H1 (cell line): ENCODE results near the gene CXCL3. TPM values are rescaled to one million over a fixed set of nuclear protein-coding genes. Genes with fewer than 3 reads are reported as not detected.

Experiments
- BACH1 ChIP-seq: IDR thresholded peaks from 2 replicates; pipeline ENCODE4 v1.6.1; 2012; ENCODE audit warnings: low read length, improper control_type of control experiment
- CBX8 ChIP-seq: fragments of 300-800, 300-1000 bp; sonication (generic); IDR thresholded peaks from 2 replicates; pipeline ENCODE4 v1.7.1; 2016; ENCODE audit warnings: low read depth, low read length, borderline replicate concordance
- CHD1 ChIP-seq: IDR thresholded peaks from 2 replicates; pipeline ENCODE4 v1.6.1; 2012; ENCODE audit warnings: low read depth, low read length, improper control_type of control experiment
- FOSL1 ChIP-seq: IDR thresholded peaks from 2 replicates; pipeline ENCODE4 v1.6.1; 2011; ENCODE audit warnings: mild to moderate bottlenecking, low read depth, low read length, moderate library complexity; ENCODE audit not compliant: insufficient read depth
- JUND ChIP-seq: IDR thresholded peaks from 2 replicates; pipeline ENCODE4 v1.6.1; 2011; ENCODE audit warnings: mild to moderate bottlenecking, improper control_type of control experiment, low read length
- PHF8 ChIP-seq: fragments of 200-600 bp; sonication (generic); conservative IDR thresholded peaks from 2 replicates; pipeline ENCODE4 v1.7.1; 2012; ENCODE audit warnings: low read depth, mild to moderate bottlenecking, inconsistent platforms, low read length, moderate library complexity
- USF2 ChIP-seq: IDR thresholded peaks from 2 replicates; pipeline ENCODE4 v1.6.1; 2011; ENCODE audit warnings: low read length, improper control_type of control experiment
- polyA plus RNA-seq, 7 experiments: library from polyadenylated mRNA; depleted of rRNA in 3 of 7; stranded (reverse) in 5 of 7; unstranded in 2 of 7; fragments of >200 nt in 5 of 7; fragments of 200-250 nt in 2 of 7; gene quantifications; 1 replicate in 5 of 7; 2 replicates in 1 of 7; 4 replicates in 1 of 7; pipeline versions ENCODE4 v1.2.1 to v1.2.3, GENCODE V29; 2011 to 2013; ENCODE audit warnings: missing spikeins in 2 of 7, mixed read lengths in 2 of 7
- total RNA-seq: library from RNA; stranded (reverse); fragmentation: NEBNext Ultra II Directional; extraction: Animal tissue kit (Norgen Biotek cat#: 25700); gene quantifications from 2 replicates; pipeline ENCODE4 v1.2.1, GENCODE V29; 2021

The CXCL3 gene
- total and polyA plus RNA-seq, 2 of the 8 experiments (the other 6 are each of a cell fraction or from before 2014, with no cell fraction given): 3.1 to 5.2 TPM

GRCh38 chr4:74005528-74005927, 33.0 kb downstream of the CXCL3 start (continued):
- TF ChIP-seq PHF8: no peak
- no peak for TF ChIP-seq CHD1
- no peak for TF ChIP-seq BACH1
- no peak for TF ChIP-seq CBX8
- no peak for TF ChIP-seq FOSL1
- no peak for TF ChIP-seq USF2
- TF ChIP-seq JUND: no peak
- TF ChIP-seq, all 59 proteins: peak for 0
